GM18873 (cell line): ENCODE data around the gene LPAR5.

ENCODE experiments used
- ATAC-seq: cut with Tn5 transposase; IDR thresholded peaks from one replicate; pipeline ENCODE4 v1.9.1; 2021; ENCODE audit warnings: mild to moderate bottlenecking, moderate library complexity, moderate number of reproducible peaks; ENCODE audit not compliant: unreplicated experiment, low FRiP score

Gene LPAR5

DNA sequence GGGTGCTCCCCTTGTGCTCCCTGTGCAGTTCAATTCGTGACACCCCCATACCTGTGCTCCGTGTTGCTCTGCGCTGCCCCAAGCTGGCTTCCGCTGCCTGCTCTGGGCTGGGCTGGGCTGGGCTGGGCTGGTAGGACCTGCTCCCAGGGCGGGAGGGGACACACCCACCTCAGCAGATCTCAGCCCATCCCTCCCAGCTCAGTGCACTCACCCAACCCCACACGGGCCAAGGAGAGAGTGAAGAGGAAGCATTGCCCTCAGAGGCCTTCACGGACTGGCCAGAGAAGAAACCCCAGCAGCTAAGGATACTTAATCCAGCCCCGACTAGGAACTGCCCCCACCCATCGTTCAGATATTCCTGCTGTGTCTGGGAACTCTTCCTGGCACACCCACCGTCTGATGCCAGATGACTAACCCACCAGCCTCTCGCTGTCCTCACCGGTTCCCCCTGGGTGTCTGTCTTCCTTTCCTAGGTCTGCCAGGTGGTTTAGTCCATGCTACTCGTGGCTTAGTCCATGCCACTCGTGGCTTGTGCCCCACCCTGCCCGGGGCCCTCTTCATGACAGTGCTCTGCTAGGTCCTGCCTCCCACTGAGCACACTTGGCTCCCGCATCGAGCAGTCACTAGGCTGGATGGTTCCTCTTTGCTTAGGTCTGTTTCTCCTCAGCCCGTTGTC lies at the start of gene LPAR5:
LPAR5 (minus strand) TSS at position 104 of the 676 bp plus-strand sequence. CDS start 14,711 bp downstream, outside the sequence.
- no peak for ATAC-seq

DNA sequence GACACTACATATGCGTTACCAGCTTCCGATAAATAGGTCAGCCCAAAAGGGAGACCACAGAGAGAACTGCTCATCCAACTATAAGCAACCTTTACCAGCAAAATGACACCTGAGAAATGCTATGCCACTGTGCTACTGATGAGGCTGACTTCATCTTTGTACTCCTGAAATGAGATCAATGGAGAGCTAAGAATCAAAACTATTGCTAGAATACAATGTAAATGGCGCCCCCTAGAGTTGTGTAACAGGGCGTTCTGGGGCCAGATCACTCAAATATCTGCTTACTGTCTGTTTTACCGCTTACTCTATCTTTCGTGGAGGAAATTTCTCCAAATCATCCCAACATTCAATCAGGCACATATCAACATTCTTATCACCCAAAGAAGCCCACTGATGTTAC lies 48.9 kb upstream of the LPAR5 start:
- no peak for ATAC-seq

DNA sequence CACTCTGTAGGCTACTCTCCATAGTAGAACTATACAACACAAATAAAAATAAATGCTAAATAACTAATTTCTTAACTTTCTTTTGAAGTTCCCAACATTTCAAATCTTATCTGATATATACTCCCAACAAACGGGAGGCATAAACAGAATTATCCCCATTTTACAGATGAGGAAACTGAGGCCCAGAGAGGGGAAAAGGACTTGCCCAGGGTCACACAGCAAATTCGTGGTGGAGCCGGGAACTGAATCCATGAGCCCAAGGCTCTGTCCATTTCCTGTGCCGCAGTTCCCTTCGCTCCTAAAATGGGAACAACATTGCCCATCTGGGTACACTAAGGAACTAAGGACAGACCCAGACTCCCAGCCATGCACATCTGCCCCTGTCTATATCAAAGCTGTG lies 41.2 kb upstream of the LPAR5 start:
- no peak for ATAC-seq

DNA sequence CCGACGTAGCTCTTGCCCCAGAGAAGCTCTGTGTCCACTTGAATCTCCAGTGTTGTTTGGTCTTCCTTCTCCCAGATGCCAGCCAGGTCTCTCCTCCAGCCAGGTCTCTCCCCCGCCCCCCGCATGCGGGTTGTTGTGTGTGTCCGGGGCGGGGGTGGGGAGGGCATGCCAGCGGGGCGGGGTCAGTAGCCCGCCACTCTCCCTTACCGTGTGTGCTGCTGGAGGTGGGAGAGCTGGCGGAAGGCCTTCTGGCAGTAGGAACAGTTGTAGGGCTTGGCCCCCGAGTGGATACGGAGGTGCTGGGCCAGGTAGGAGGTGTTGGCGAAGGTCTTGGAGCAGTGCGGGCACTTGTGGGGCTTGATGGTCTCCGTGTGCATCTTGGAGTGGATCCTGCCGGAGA lies 36.4 kb upstream of the LPAR5 start:
- no peak for ATAC-seq

DNA sequence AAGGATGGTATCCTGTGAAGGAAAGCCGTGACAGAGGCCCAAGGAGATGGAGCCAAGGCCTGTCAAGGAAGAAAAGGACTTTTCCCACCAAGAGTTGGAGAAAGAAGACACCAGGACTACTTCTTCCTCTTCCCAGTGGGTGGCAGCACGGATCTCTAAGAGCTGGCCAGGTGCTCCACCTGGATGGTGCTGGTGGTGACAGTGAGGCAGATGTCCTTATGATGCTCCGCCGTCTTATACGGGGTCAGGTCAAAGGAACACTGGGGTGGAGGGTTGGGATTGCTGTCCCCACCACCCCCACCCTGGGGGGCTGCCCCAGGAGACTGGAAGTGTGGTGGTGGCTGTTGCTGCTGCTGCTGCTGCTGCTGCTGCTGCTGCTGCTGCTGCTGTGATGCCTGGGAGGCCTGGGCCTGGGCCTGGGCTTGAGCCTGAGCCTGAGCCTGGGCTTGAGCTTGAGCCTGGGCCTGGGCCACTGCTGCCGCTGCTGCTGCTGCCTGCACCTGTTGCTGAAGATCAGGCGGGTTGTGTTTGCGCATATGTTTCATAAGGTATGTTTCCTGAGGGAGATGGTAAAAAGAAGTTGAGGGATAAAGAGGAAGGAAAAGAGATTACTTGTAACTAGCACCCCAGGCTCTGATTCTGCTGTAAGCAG lies 31.9 kb upstream of the LPAR5 start:
- no peak for ATAC-seq

DNA sequence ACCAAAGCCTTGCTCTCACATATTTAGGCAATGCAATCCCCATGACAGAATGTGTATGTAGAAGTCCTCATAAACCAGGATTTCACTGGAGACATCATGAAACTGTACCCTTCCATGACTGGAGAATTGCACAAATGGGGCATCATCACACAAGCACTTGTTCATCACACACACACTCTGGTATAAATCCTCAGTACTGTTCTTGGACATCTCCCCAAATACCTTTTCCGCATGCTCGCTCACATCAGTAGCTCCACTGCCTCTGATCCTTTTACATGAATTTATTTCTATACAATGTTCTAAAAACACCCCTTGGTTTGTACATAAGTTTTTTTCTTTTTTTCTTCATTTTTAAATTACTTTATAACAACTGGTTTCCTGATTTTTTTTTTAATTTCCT lies 30.5 kb upstream of the LPAR5 start:
- no peak for ATAC-seq

DNA sequence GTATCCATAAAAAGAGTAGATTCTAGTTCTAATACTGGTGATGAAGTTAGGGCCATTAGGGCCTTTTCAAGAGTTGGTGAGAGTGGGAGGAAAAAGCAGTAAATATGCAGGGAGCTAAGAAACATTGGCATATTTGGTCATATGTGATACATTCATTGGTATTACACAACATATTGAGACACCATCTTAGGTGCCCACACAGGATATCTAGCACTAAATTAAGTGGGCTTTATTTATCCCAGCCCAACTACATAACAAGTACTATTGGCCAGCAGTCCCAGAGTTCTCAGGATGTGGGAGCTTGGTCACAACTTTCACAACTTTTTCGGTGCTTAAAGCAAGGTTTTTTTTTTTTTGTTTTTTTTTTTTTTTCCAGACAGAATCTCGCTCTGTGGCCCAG lies 29.1 kb upstream of the LPAR5 start:
- ATAC-seq: no peak

DNA sequence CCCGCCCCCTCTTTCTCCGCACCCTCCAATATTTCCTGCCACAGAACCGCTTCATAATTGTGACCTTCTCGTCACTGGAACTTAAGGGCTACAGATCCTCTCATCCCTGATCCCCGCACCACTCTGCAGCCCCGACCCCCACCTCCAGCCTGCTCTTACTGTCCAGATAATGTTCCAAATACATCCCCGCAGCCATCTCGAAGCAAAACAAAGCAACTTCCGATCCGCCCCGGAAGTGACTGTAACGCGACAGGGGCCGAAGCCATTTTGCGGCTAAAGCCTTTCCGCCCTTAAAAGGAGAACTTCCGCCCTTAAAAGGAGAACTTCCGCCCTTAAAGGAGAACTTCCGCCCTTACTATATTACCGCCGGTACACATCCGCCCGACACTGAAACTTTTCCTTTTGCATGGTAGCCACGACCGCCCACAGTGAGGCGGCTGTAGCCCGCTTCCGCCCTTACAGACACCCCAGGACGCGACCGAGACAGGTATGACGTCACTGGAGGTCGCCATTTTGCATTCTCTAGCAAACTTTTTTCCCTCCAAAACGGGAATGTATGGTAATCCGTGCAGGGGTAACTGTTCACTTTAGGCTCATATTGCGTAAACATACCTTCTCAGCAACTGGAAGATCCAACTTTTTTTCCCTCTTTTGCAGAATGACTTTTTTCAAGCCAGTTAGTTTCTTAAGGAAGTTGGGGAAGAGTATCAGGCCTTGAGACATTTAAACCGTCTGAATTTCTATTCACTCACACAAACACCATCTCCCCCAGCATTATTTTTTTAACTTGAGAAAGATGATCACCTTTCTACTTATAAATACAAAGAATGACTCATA lies 27.4 kb upstream of the LPAR5 start, which contains the start of gene ING4:
ING4 (minus strand) TSS at position 214 of the 837 bp plus-strand sequence; CDS start at position 196, 18 bp downstream.
- peak; percentile 83 for ATAC-seq

DNA sequence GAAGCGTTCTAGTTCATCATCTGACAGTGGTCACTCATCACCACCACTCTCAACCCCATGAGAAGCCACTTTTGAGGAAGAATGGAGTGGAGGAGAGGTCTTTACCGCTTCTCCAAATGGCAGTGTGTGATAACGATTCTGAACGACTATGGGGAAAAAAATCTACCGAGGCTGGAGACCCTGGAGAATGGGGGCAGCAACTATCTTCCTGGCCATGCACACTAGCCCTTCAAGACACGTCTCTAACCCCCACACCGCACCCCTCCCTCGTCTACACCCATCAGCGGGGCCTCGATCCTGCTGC lies 26.8 kb upstream of the LPAR5 start:
- no peak for ATAC-seq

DNA sequence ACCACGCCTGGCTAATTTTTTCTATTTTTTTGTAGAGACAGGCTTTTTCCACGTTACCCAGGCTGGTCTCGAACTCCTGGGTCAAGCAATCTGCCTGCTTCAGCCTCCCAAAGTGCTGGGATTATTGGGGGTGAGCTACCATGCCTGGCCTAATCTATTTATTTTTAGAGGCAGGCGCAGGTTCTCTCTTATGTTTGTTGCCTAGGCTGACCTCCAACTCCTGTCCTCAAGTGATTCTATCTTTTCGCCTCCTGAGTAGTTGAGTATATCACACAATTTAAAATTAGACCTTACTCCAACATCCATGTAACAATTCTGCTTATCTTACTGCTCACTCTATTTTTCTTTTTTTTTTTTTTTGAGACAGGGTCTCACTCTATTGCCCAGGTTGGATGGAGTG lies 18.2 kb upstream of the LPAR5 start:
- no peak for ATAC-seq

DNA sequence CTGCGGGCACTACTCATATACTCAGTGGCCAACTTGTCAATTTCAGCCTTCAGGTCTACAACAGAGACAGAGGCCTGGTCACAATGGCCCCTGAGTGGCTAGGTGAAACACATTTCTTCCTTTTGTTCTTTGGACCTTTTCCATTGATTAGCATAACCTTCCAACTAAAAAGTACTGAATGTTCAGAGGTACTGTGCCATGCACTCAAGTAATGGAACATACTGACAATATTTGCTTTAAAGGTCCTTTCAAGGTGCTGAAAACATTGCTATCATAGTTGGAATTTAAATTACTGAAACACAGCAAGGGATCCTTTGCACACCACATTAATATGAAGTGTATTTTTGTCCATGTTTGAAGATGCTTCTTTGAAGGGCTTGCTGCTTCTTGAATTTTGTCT lies 17.6 kb upstream of the LPAR5 start:
- ATAC-seq: no peak

DNA sequence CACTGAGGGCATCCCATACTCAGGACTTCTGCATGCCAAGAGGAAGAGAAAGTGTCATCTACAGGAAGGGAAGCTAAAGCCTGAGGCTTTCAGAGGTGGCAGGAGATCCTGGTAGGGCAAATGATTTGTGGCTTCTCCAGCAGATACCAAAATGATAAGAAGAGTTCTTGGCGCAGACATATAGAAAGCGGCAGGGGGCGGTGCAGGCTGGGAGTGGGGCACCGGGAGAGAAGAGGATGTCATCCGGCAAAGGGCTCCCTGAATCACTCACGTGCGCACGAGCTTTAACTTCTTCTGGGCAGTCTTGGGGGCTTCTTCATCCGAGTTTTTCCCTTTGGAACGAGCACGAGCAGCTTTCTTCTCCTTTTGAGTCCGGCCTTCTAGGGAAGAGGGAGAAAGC lies 16.6 kb upstream of the LPAR5 start:
- no peak for ATAC-seq

DNA sequence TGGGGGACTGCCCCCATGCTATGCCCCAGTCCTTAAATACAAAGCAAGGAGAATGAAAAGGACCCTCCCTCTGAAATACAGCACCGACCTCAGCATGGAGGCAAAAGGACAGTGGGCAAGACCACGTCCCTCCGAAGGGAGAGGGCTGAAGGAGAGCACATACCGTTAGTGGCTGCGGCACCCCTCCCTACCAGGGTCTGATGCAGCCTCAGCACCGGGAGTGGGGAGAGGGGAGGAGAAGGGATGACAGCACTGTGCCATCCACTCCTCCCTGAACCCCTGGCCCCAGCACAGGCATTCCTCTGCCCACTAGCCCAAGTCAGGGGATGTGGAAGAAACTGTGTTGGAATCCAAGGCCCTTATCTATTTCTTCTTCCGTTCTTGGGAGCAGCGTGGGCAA lies 15.1 kb upstream of the LPAR5 start:
- no peak for ATAC-seq

DNA sequence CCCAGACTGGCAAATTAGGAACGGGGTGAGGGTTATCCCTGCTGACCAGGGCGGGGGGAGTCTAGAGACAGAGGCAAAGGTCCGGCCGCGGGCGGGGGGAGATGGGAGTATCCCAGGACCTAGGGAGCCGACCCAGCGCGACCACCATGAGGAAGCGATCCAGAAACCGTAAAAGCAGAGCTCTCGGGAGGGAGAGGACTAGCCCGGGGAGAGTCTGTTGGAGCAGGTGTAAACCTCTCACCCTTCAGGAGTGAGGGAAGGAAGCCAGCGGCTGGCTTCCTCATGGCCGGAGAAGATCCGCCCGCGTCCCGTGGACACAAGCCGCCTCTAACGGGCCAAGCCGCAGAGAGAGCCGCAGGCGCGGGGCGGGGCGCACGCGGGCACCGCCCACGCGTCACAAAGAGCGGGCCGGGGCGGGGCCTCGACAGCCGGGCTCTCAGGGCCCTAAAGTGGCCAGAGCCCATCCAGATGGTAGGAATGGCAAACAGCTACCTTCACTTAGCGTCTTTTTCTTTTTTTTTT lies 11.4 kb upstream of the LPAR5 start, which contains the start of gene ACRBP:
ACRBP (minus strand) TSS at position 350 of the 522 bp plus-strand sequence; CDS start at position 284, 66 bp downstream.
- no peak for ATAC-seq

DNA sequence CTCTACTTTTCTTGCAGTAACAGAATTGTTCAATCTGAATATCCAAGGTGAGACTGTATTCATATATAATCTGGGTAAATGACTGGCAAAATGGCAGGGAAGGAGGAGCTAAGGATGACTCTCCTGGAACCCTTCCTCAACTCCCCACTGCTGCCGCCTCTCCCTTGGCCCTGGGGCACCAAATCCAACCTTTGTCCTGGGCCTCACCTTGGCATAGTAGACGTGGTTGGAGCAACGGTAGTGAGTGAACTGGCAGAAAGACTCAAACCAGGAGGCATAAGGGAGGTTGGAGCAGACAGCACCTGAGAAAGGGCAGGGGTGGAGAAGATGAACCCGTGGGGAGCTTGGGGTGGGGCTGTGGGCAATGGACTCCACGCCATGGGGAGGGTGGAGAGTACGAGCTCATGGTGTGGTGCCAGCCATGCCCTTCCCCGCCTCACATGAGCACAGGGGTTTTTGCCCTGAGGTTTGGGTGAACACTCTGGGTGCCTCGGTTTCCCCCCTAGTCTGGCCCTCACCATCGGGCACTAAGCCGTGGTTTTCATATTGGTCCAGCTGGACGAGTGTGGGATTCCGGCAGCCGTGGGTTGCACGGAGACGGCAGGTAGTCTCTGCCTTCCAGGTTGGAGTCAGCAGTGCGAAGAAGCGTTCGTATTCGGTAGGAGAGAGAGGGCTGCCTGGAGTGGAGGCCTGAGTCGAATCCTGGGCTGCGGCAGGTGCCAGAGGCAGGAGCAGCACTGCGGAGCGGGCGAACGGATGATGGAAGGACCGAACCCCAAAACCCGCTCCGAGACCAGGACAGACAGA lies 10.7 kb upstream of the LPAR5 start:
- ATAC-seq: no peak

DNA sequence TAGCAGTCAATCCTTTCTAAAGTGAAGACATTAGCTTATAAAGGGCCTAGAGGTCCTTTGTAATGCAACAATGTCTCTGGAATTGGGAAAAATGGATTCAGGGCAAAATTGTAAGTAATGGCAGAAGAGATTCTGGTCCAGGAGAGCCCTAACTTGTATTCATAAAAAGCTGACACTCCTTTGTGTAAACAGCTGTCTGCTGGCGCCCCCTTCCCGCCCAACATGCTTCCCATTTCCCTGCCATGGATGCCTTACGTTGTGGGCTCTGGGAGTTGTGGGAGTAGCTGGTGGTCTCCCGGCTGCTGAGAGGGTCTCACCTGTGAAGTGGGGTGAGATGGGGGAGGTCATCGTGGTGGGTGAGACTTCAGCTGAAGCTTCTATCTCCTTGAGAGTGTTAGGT lies 9.1 kb upstream of the LPAR5 start:
- ATAC-seq: no peak

DNA sequence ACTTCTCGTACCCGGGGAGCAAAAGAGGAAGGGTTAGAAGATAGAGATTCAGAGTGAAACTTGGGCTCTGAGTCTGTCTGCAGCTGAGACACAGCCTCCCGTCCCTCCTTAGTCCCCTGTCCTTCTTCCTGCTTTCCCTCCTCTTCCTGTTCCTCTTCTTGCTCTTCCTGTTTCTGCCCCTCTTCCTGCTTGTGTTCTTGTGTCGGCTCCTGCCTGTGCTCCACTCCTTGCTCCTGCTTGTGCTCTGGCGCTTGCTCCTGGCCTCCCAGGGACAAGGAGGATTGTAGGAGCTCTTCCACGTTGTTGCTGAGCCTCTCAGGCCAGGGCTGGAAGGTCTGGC lies 8.5 kb upstream of the LPAR5 start:
- ATAC-seq: no peak

DNA sequence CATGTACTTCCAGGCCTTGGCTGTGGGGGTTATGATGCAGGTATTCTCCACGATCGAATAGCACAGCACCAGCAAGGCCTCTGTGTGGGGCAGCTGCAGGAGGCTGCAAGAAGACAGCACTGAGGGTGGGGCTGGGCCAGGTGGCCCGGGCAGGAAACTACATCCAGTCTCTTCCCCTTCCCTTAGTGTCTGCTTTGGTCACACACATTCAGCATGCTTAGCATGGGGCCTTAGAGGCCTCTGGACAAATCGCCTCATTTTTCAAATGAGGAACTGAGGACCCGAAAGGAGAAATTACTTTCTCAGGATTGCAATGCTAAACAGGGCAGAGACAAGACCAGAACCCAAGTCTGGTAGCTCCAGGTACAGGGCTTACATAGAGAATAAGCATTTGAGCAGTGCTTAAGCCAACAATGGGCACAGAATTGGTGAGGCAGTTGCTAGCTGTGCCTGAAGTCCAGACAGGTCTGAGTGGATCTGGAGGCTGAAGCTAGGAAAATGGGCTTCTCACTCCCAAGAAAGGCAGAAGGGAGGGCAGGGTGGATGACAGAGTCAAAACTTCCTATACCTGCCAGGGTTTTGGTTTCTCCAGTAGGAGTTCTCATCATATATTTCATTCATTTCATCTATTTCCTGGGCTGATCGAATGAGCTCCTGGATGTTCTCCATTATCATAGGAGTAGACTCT lies 8.0 kb upstream of the LPAR5 start:
- no peak for ATAC-seq

DNA sequence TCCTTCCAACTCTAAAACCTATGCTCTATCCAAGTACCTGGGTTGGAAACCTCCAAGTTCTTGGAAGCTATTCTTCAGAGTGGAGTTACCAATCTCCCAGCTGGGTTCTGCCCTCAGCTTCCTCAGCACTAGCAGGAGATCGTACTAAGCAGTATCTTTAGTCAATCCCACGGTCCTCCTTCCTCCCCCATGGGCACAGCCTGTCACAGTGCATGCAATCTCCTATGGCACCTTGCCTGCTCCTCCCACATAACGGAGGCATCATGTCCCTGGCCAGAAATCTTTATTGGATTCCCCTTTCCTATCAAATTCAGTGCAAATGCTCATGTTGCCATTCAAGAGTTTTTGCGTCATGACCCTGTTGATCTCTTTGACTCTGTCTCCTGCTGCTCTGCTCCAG lies 5.4 kb upstream of the LPAR5 start:
- ATAC-seq: no peak

DNA sequence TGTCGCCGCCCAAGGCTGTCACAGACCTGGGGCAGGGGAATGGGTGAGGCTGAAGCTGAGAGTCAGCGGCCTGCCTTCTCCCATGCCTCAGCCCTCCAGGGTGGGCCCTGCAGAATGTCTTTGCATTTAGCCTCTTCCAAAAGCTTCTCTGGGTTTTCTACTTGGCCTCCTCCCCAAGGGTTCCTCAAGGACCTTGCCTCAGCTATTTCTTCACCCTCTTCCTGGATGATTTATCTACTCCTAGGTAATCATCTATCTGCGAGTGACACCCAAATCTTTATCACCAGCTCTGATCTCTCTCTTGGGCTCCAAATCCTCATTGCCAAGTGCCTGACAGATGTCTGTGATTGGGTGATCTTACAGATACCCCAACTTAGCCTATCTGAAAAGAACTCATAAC lies 4.7 kb upstream of the LPAR5 start:
- no peak for ATAC-seq
